IMR-90 (cell line): ENCODE measurements around the gene ZXDC. TPM values are rescaled to one million over a fixed set of nuclear protein-coding genes. Genes with fewer than 3 reads are reported as not detected.

Experiments
- ATAC-seq: fragments of 200-7000 bp; cut with Tn5 transposase; 2 replicates; pipeline ENCODE4 v1.9.1; 2020; ENCODE audit warnings: low read depth, mild to moderate bottlenecking, moderate library complexity
- BruUV-seq: library from RNA; stranded (reverse); fragments of 400-500 nt; replicated peaks from 2 replicates; lab custom pipeline; 2021; lab: Mats Ljungman, UMichigan
- CTCF ChIA-PET: fragments of 300-600 bp; formaldehyde crosslinking; extraction: SDS; loops from one replicate; lab custom pipeline; 2021; ENCODE audit warnings: antibody characterized with exemption; lab: Yijun Ruan, JAX
- POLR2A ChIA-PET: fragments of 300-600 bp; sonication (Branson Sonifier 250); formaldehyde crosslinking; loops from one replicate; lab custom pipeline; 2022; ENCODE audit warnings: antibody characterized with exemption; ENCODE audit not compliant: unreplicated experiment; lab: Charles Lee
- DNase-seq: peaks from one replicate; pipeline ENCODE4 v3.0.0; 2013
- H2AFZ ChIP-seq: replicated peaks from 2 replicates; pipeline ENCODE3; 2013; ENCODE audit warnings: low read length, mild to moderate bottlenecking; ENCODE audit not compliant: poor library complexity
- H2AK5ac ChIP-seq: 2 replicates; pipeline ENCODE4 v1.6.1; 2013; ENCODE audit warnings: low read depth, low read length, inconsistent platforms
- H2AK9ac ChIP-seq: replicated peaks from 2 replicates; pipeline ENCODE3; 2013; ENCODE audit warnings: mild to moderate bottlenecking, low read depth, low read length, moderate library complexity; ENCODE audit not compliant: poor library complexity
- H2BK120ac ChIP-seq: 2 replicates; pipeline ENCODE4 v1.6.1; 2013; ENCODE audit warnings: low read depth, low read length, inconsistent platforms
- H2BK15ac ChIP-seq: 3 replicates; pipeline ENCODE4 v1.6.1; 2013; ENCODE audit warnings: low read depth, low read length, inconsistent platforms
- H2BK20ac ChIP-seq: 2 replicates; pipeline ENCODE4 v1.6.1; 2013; ENCODE audit warnings: low read depth, mild to moderate bottlenecking, inconsistent platforms, low read length, moderate library complexity
- H2BK5ac ChIP-seq: 2 replicates; pipeline ENCODE4 v1.6.1; 2013; ENCODE audit warnings: mild to moderate bottlenecking, low read depth, low read length, inconsistent platforms; ENCODE audit not compliant: poor library complexity, severe bottlenecking
- H3K14ac ChIP-seq: replicated peaks from 2 replicates; pipeline ENCODE4 v1.6.1; 2013; ENCODE audit warnings: low read depth, low read length, inconsistent platforms
- H3K18ac ChIP-seq: 2 replicates; pipeline ENCODE4 v1.6.1; 2013; ENCODE audit warnings: low read depth, low read length, control low read depth
- H3K23ac ChIP-seq: 2 replicates; pipeline ENCODE4 v1.6.1; 2013; ENCODE audit warnings: low read depth, low read length, inconsistent platforms
- H3K27ac ChIP-seq: 2 replicates; pipeline ENCODE4 v1.5.1; 2013; ENCODE audit warnings: mild to moderate bottlenecking, control low read depth, low read length; ENCODE audit not compliant: insufficient read depth
- H3K27me3 ChIP-seq: 2 replicates; pipeline ENCODE4 v1.6.1; 2013; ENCODE audit warnings: low read length; ENCODE audit not compliant: control insufficient read depth, insufficient read depth
- H3K36me3 ChIP-seq: 2 replicates; pipeline ENCODE4 v1.6.1; 2013; ENCODE audit warnings: low read length, mixed read lengths; ENCODE audit not compliant: control insufficient read depth, insufficient read depth
- H3K4ac ChIP-seq: 2 replicates; pipeline ENCODE4 v1.6.1; 2013; ENCODE audit warnings: low read depth, low read length, inconsistent platforms
- H3K4me1 ChIP-seq: 2 replicates; pipeline ENCODE4 v1.6.1; 2013; ENCODE audit warnings: low read length, mixed read lengths; ENCODE audit not compliant: control insufficient read depth, insufficient read depth
- H3K4me2 ChIP-seq: 2 replicates; pipeline ENCODE4 v1.6.1; 2013; ENCODE audit warnings: low read depth, mild to moderate bottlenecking, control low read depth, low read length, moderate library complexity
- H3K4me3 ChIP-seq: 2 replicates; pipeline ENCODE4 v1.5.1; 2013; ENCODE audit warnings: low read depth, mild to moderate bottlenecking, control low read depth, low read length, moderate library complexity; ENCODE audit not compliant: insufficient read depth
- H3K56ac ChIP-seq: 2 replicates; pipeline ENCODE4 v1.6.1; 2013; ENCODE audit warnings: low read length, inconsistent platforms; ENCODE audit not compliant: insufficient read depth; ENCODE audit errors: extremely low read depth
- H3K79me1 ChIP-seq, 2 experiments: 2 replicates each; pipeline ENCODE4 v1.6.1; 2013; ENCODE audit warnings: low read length in 2 of 2, inconsistent platforms in 1 of 2, low read depth in 1 of 2
- H3K9ac ChIP-seq: 2 replicates; pipeline ENCODE4 v1.6.1; 2013; ENCODE audit warnings: low read depth, low read length, control low read depth
- H3K9me1 ChIP-seq: 2 replicates; pipeline ENCODE4 v1.6.1; 2013; ENCODE audit warnings: low read length, inconsistent platforms; ENCODE audit not compliant: insufficient read depth
- H3K9me3 ChIP-seq: 2 replicates; pipeline ENCODE4 v1.6.1; 2013; ENCODE audit warnings: low read length; ENCODE audit not compliant: control insufficient read depth, insufficient read depth
- H4K20me1 ChIP-seq: 2 replicates; pipeline ENCODE4 v1.6.1; 2013; ENCODE audit warnings: low read length, inconsistent platforms; ENCODE audit not compliant: insufficient read depth
- H4K5ac ChIP-seq: 2 replicates; pipeline ENCODE4 v1.6.1; 2013; ENCODE audit warnings: mild to moderate bottlenecking, low read depth, low read length, control low read depth
- H4K8ac ChIP-seq, 2 experiments: 2 replicates each; pipeline ENCODE4 v1.6.1; 2013; ENCODE audit warnings: low read depth in 2 of 2, low read length in 2 of 2, control low read depth in 1 of 2, inconsistent platforms in 1 of 2
- H4K91ac ChIP-seq: 2 replicates; pipeline ENCODE4 v1.6.1; 2013; ENCODE audit warnings: low read depth, low read length, inconsistent platforms; ENCODE audit not compliant: insufficient read depth
- CHD1 ChIP-seq: IDR thresholded peaks from 2 replicates; pipeline ENCODE4 v1.6.1; 2012; ENCODE audit warnings: low read depth, low read length, improper control_type of control experiment
- MAZ ChIP-seq: IDR thresholded peaks from 2 replicates; pipeline ENCODE4 v1.6.1; 2012; ENCODE audit warnings: low read depth, mild to moderate bottlenecking, low read length, improper control_type of control experiment, moderate library complexity, borderline replicate concordance
- NFE2L2 ChIP-seq: fragments of 150-350 bp; IDR thresholded peaks from 2 replicates; pipeline ENCODE4 v1.6.1; 2016; ENCODE audit warnings: low read depth, mild to moderate bottlenecking, low read length
- POLR2A ChIP-seq: IDR thresholded peaks from 2 replicates; pipeline ENCODE4 v1.6.1; 2012; ENCODE audit warnings: mild to moderate bottlenecking, low read depth, low read length
- RCOR1 ChIP-seq: IDR thresholded peaks from 2 replicates; pipeline ENCODE4 v1.6.1; 2012; ENCODE audit warnings: mild to moderate bottlenecking, low read length, improper control_type of control experiment; ENCODE audit not compliant: insufficient replicate concordance
- RFX5 ChIP-seq: IDR thresholded peaks from 2 replicates; pipeline ENCODE4 v1.8.0; 2012; ENCODE audit warnings: low read depth, mild to moderate bottlenecking, low read length, moderate library complexity
- WGBS, 2 experiments: methylation state at CpG; one replicate each; pipeline versions ENCODE4 v1.1.5 to v1.1.7; 2013; ENCODE audit warnings: missing lambda C conversion rate in 2 of 2; ENCODE audit not compliant: insufficient read length in 1 of 2; ENCODE audit errors: extremely low coverage in 2 of 2; 5-methylcytosine and 5-hydroxymethylcytosine counted together
- dilution Hi-C: fragments of 300-500 bp; cut with HindIII; formaldehyde crosslinking; loops from one replicate; pipeline ENCODE4 v1.14.3; 2018; ENCODE audit warnings: low sequenced_read_pairs; ENCODE audit not compliant: unreplicated experiment
- in situ Hi-C: fragments of 300-500 bp; cut with MboI; formaldehyde crosslinking; loops from 3 replicates; pipeline ENCODE4 v1.14.3; 2019; ENCODE audit warnings: low sequenced_read_pairs, inconsistent platforms, mixed read lengths
- intact Hi-C: fragments of 100-400 bp; cut with micrococcal nuclease; formaldehyde crosslinking; loops from 2 replicates; pipeline ENCODE4 v1.10.0; 2022
- polyA plus RNA-seq, 3 experiments: library from polyadenylated mRNA; depleted of rRNA; stranded (reverse); fragments of >200 nt; gene quantifications; 2 replicates each; pipeline ENCODE4 v1.2.3, GENCODE V29; 2012; ENCODE audit warnings: low replicate concordance in 1 of 3
- total RNA-seq: library from RNA; depleted of rRNA; stranded (reverse); fragments of >200 nt; gene quantifications from 2 replicates; pipeline ENCODE4 v1.2.3, GENCODE V29; 2012
- TF ChIP-seq, protein P1 (sequence below): conservative IDR thresholded peaks from 2 replicates; pipeline ENCODE4 v1.5.1; 2012; ENCODE audit warnings: mild to moderate bottlenecking, low read depth, low read length, improper control_type of control experiment

Gene ZXDC
- total and polyA plus RNA-seq, 2 of the 4 experiments (the other 2 are of a cell fraction): 11.5 to 14.3 TPM

GRCh38 chr3:126507886-126508285, 32.2 kb upstream of the ZXDC start:
- no peak for ATAC-seq
- DNase-seq: no peak
- H2BK20ac ChIP-seq: no peak overlapping the region
- H3K23ac ChIP-seq: no peak overlapping the region
- no peak overlapping the region for H2BK5ac ChIP-seq
- in situ Hi-C loops (no loop called here), dilution Hi-C loops (no loop called here), intact Hi-C loops (no loop called here)
- no peak overlapping the region for H2BK120ac ChIP-seq
- H2AK9ac ChIP-seq: no peak overlapping the region
- no peak overlapping the region for H4K5ac ChIP-seq
- 96% methylated on average over 5 of the region's 9 CpGs; no CpG with 5 or more reads in 1 of the 2 experiments for WGBS, 2 experiments
- no peak overlapping the region for H4K8ac ChIP-seq
- TF ChIP-seq CHD1: no peak
- no peak for TF ChIP-seq RFX5
- TF ChIP-seq NFE2L2: no peak
- TF ChIP-seq POLR2A: no peak
- TF ChIP-seq, protein P1, sequence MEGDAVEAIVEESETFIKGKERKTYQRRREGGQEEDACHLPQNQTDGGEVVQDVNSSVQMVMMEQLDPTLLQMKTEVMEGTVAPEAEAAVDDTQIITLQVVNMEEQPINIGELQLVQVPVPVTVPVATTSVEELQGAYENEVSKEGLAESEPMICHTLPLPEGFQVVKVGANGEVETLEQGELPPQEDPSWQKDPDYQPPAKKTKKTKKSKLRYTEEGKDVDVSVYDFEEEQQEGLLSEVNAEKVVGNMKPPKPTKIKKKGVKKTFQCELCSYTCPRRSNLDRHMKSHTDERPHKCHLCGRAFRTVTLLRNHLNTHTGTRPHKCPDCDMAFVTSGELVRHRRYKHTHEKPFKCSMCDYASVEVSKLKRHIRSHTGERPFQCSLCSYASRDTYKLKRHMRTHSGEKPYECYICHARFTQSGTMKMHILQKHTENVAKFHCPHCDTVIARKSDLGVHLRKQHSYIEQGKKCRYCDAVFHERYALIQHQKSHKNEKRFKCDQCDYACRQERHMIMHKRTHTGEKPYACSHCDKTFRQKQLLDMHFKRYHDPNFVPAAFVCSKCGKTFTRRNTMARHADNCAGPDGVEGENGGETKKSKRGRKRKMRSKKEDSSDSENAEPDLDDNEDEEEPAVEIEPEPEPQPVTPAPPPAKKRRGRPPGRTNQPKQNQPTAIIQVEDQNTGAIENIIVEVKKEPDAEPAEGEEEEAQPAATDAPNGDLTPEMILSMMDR: no peak
- no peak for TF ChIP-seq MAZ
- TF ChIP-seq RCOR1: no peak
- no peak overlapping the region for H3K14ac ChIP-seq
- H3K9ac ChIP-seq: no peak overlapping the region
- H3K4me3 ChIP-seq: no peak overlapping the region
- no peak overlapping the region for H4K91ac ChIP-seq
- no peak overlapping the region for H2BK15ac ChIP-seq
- H3K27me3 ChIP-seq: peaks cover 22% of the 10 kb centered on the region; the same call in 1 of the 2 replicates
- H4K20me1 ChIP-seq: no peaks in the 10 kb centered on the region
- H3K4me2 ChIP-seq: no peak overlapping the region
- H3K79me1 ChIP-seq: no peaks in the 10 kb centered on the region
- no peak overlapping the region for H3K18ac ChIP-seq
- no peak overlapping the region for H2AFZ ChIP-seq
- no TSS peak for BruUV-seq
- no peak overlapping the region for H3K4ac ChIP-seq
- H3K9me1 ChIP-seq: no peaks in the 10 kb centered on the region
- H3K36me3 ChIP-seq: no peaks in the 10 kb centered on the region
- H3K9me3 ChIP-seq: no peaks in the 10 kb centered on the region
- ChIA-PET POLR2A (no interaction called here), CTCF (no interaction called here)
- H3K27ac ChIP-seq: no peak overlapping the region
- no peak overlapping the region for H3K56ac ChIP-seq
- no peak overlapping the region for H2AK5ac ChIP-seq
- no peaks in the 10 kb centered on the region for H3K4me1 ChIP-seq
